Mesendoderm (in vitro differentiated cells): ENCODE results near the gene ALPK1.
A peak's percentile ranks its signal among the peaks of the same experiment; 100 is the strongest.

Experiments used
- DNase-seq: peaks from one replicate; pipeline ENCODE4 v3.0.0; 2013
- H2AK5ac ChIP-seq: 2 replicates; pipeline ENCODE4 v1.6.1; 2013; ENCODE audit warnings: low read length, inconsistent platforms
- H2BK120ac ChIP-seq: 2 replicates; pipeline ENCODE4 v1.6.1; 2013; ENCODE audit warnings: low read depth, mild to moderate bottlenecking, low read length, moderate library complexity, mixed read lengths
- H2BK15ac ChIP-seq: replicated peaks from 2 replicates; pipeline ENCODE4 v1.6.1; 2013; ENCODE audit warnings: low read depth, mild to moderate bottlenecking, moderate library complexity
- H2BK5ac ChIP-seq: 2 replicates; pipeline ENCODE4 v1.6.1; 2013; ENCODE audit warnings: low read length, inconsistent platforms
- H3K18ac ChIP-seq: 2 replicates; pipeline ENCODE4 v1.6.1; 2013; ENCODE audit warnings: mild to moderate bottlenecking, low read length, mixed read lengths
- H3K23ac ChIP-seq: one replicate; pipeline ENCODE4 v1.6.1; 2013; ENCODE audit warnings: low read length
- H3K27ac ChIP-seq: 2 replicates; pipeline ENCODE4 v1.5.1; 2013; ENCODE audit warnings: low read depth, mild to moderate bottlenecking, inconsistent platforms, low read length, moderate library complexity
- H3K27me3 ChIP-seq: 2 replicates; pipeline ENCODE4 v1.6.1; 2013; ENCODE audit warnings: low read length, control low read depth, mild to moderate bottlenecking, inconsistent platforms; ENCODE audit not compliant: insufficient read depth, poor library complexity
- H3K36me3 ChIP-seq: 2 replicates; pipeline ENCODE4 v1.6.1; 2013; ENCODE audit warnings: low read length, inconsistent platforms; ENCODE audit not compliant: control insufficient read depth, insufficient read depth
- H3K4ac ChIP-seq: one replicate; pipeline ENCODE4 v1.6.1; 2013; ENCODE audit warnings: low read depth, mild to moderate bottlenecking, low read length, moderate library complexity
- H3K4me1 ChIP-seq: 2 replicates; pipeline ENCODE4 v1.6.1; 2013; ENCODE audit warnings: low read depth, low read length, inconsistent platforms; ENCODE audit not compliant: control insufficient read depth
- H3K4me2 ChIP-seq: 2 replicates; pipeline ENCODE4 v1.6.1; 2013; ENCODE audit warnings: low read length
- H3K4me3 ChIP-seq: 2 replicates; pipeline ENCODE4 v1.5.1; 2013; ENCODE audit warnings: mild to moderate bottlenecking, low read length
- H3K56ac ChIP-seq: one replicate; pipeline ENCODE4 v1.6.1; 2013; ENCODE audit warnings: low read length
- H3K79me1 ChIP-seq: 2 replicates; pipeline ENCODE4 v1.6.1; 2013; ENCODE audit warnings: low read length, inconsistent platforms
- H3K79me2 ChIP-seq: 2 replicates; pipeline ENCODE4 v1.6.1; 2013; ENCODE audit warnings: mild to moderate bottlenecking, low read length; ENCODE audit not compliant: control insufficient read depth, insufficient read depth
- H3K9ac ChIP-seq: 2 replicates; pipeline ENCODE4 v1.6.1; 2013; ENCODE audit warnings: low read length, inconsistent platforms
- H4K5ac ChIP-seq: one replicate; pipeline ENCODE4 v1.6.1; 2013; ENCODE audit warnings: low read length
- H4K8ac ChIP-seq: one replicate; pipeline ENCODE4 v1.6.1; 2013; ENCODE audit warnings: low read depth, mild to moderate bottlenecking, control low read depth, low read length, moderate library complexity
- WGBS: extraction: QIAGEN DNeasy Blood & Tissue Kit; methylation state at CpG from one replicate; pipeline ENCODE4 v1.1.7; 2013; ENCODE audit warnings: low lambda C conversion rate, missing lambda C conversion rate; ENCODE audit not compliant: insufficient coverage; ENCODE audit errors: extremely low coverage; 5-methylcytosine and 5-hydroxymethylcytosine counted together

ALPK1 gene

DNA sequence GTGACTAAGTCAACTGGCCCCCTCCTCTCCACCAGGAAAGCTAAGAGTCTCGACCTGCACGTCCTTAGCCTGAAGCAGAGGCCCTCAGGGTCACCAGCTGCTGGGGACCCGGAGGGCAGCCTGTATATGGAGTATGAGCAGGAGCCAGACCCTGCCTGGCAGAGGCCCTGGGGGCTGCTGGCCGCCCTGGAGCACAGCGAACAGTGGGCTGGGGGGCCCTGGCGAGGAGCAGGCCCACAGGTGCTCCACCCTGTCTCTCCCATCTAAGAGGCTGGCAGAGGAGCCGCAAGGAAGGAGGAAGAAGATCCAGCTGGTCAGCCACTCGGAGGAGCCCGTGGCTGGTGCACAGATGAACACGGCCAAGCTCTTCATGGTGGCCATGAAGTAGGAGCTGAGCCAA, 61.2 kb downstream of the ALPK1 start:
- no peak for DNase-seq
- WGBS: no CpG with 5 or more reads among the region's 10 CpGs
- H3K9ac ChIP-seq: no peak overlapping the region

DNA sequence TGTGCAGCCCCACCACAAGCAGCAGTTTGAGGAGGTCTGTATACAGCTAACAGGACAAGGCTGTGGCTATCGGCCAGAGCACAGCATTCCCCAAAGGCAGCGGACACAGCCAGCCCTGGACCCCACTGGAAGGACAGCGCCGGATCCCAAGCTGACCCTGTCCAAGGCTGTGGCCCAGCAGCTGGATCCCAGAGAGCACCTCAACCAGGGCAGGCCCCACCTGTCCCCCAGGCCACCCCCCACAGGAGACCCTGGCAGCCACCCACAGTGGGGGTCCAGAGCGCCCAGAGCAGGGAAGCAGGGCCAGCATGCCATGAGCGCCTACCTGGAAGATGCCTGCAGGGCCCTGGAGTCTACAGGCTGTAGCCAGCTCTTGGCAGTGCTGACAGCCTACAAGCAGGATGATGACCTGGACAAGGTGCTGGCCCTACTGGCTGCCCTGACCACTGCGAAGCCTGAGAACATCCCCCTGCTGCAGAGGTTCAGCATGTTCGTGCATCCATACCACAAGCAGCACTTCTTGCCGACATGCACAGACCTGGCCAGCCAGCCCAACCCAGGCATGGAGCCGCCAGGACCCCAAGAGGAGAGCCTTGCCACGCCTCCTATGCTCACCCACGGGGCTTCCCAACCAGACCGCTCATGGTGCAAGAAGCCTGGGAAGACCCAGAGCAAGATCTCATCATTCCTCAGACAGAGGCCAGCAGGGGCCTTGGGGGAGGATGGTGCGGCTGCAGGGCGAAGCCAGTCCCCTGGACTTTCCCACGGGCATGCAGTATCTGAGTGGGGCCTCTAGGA, 62.0 kb downstream of the ALPK1 start:
- Histone ChIP-seq H3K4me3 (no peak overlapping the region), H3K9ac (no peak overlapping the region), H3K79me1 (no peaks in the 10 kb centered on the region), H3K4me2 (no peak overlapping the region), H3K4me1 (no peaks in the 10 kb centered on the region), H3K56ac (no peak overlapping the region), H3K23ac (no peak overlapping the region), H4K5ac (no peak overlapping the region), H2BK5ac (no peak overlapping the region), H4K8ac (no peak overlapping the region), H3K27me3 (no peaks in the 10 kb centered on the region), H2BK15ac (no peak overlapping the region), H3K4ac (no peak overlapping the region), H3K18ac (no peak overlapping the region), H2BK120ac (no peak overlapping the region), H3K79me2 (no peaks in the 10 kb centered on the region), H3K27ac (no peak overlapping the region), H2AK5ac (no peak overlapping the region), H3K36me3 (no peaks in the 10 kb centered on the region)
- WGBS: no CpG with 5 or more reads among the region's 16 CpGs
- no peak for DNase-seq

More for the DNA sequence above, 61.2 kb downstream of the ALPK1 start:
- H3K4me2 ChIP-seq: no peak overlapping the region
- no peak overlapping the region for H2BK15ac ChIP-seq
- H4K5ac ChIP-seq: no peak overlapping the region
- H2AK5ac ChIP-seq: no peak overlapping the region
- no peaks in the 10 kb centered on the region for H3K4me1 ChIP-seq
- H3K27ac ChIP-seq: no peak overlapping the region
- no peak overlapping the region for H2BK5ac ChIP-seq
- no peaks in the 10 kb centered on the region for H3K79me2 ChIP-seq
- H3K18ac ChIP-seq: no peak overlapping the region
- H2BK120ac ChIP-seq: no peak overlapping the region
- H3K23ac ChIP-seq: no peak overlapping the region
- H3K27me3 ChIP-seq: no peaks in the 10 kb centered on the region
- H3K4me3 ChIP-seq: no peak overlapping the region
- no peaks in the 10 kb centered on the region for H3K79me1 ChIP-seq
- no peak overlapping the region for H4K8ac ChIP-seq
- no peak overlapping the region for H3K4ac ChIP-seq
- H3K36me3 ChIP-seq: no peaks in the 10 kb centered on the region
- no peak overlapping the region for H3K56ac ChIP-seq

DNA sequence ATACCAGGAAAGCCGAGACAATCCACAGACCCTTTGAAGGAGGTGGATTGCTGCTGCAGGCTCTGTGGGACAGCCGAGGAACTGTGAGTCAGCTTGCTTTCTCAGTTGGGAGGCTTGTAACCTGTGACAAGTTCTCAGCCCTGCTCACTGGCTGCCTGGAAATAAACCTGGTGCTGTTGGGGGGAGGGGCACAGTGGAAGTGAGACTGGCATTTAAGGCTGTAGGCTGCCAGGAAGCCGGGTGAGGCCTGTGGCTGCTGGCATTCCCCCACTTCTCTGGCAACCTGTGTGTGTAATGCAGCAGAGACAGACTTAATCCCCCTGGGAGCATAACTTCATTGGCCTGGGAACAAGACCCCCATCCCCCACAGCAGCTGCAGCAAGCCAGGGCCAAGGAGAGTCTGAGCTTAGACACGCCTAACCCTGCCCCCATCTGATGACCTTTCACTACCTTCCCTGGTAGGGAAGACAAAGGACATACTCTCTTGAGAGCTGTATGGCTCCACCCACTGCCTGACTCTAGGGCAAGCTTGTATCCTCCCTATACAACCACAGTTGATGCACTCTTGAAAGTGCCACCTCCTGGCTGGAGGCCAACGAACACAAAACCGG, 64.1 kb downstream of the ALPK1 start:
- peak overlapping the region; percentile 30 for H3K56ac ChIP-seq
- no peak overlapping the region for H3K18ac ChIP-seq
- H2BK15ac ChIP-seq: no peak overlapping the region
- H3K36me3 ChIP-seq: no peaks in the 10 kb centered on the region
- H3K79me2 ChIP-seq: no peaks in the 10 kb centered on the region
- peak overlapping the region; percentile 15 for H3K9ac ChIP-seq
- H2BK5ac ChIP-seq: no peak overlapping the region
- H3K4ac ChIP-seq: no peak overlapping the region
- no peak overlapping the region for H4K5ac ChIP-seq
- DNase-seq: peak; percentile 95
- H2BK120ac ChIP-seq: no peak overlapping the region
- no peaks in the 10 kb centered on the region for H3K27me3 ChIP-seq
- no peak overlapping the region for H3K23ac ChIP-seq
- H3K79me1 ChIP-seq: no peaks in the 10 kb centered on the region
- H3K4me1 ChIP-seq: no peaks in the 10 kb centered on the region
- no CpG with 5 or more reads among the region's 6 CpGs for WGBS
- no peak overlapping the region for H3K27ac ChIP-seq
- H4K8ac ChIP-seq: no peak overlapping the region
- H3K4me3 ChIP-seq: no peak overlapping the region
- H3K4me2 ChIP-seq: no peak overlapping the region
- no peak overlapping the region for H2AK5ac ChIP-seq

DNA sequence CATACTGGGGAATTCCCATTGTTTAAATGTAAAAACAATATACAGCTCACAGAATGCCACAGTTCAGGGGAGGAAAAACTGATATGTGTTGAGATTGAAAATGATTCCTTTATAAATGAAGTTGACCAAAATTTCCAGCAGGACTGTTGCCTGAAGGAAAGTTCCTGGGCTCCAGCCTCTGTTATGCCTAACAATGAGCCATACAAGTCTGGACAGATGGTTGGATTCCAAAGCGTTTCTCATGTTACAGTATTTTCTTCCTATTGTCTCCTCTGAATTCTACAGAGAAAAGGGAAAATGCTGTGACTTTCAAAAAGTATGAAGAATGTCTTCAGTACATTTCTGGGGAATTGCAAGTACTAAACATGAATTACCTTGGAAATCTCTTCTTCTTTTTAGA, 73.3 kb downstream of the ALPK1 start:
- H3K27me3 ChIP-seq: no peaks in the 10 kb centered on the region
- no peak overlapping the region for H3K4me3 ChIP-seq
- H2BK120ac ChIP-seq: no peak overlapping the region
- no peak overlapping the region for H2BK5ac ChIP-seq
- H3K56ac ChIP-seq: no peak overlapping the region
- no peak overlapping the region for H3K9ac ChIP-seq
- H3K23ac ChIP-seq: no peak overlapping the region
- H4K8ac ChIP-seq: no peak overlapping the region
- H4K5ac ChIP-seq: no peak overlapping the region
- WGBS: no CpG with 5 or more reads among the region's 1 CpG
- H3K27ac ChIP-seq: no peak overlapping the region
- no peaks in the 10 kb centered on the region for H3K79me2 ChIP-seq
- no peaks in the 10 kb centered on the region for H3K79me1 ChIP-seq
- H3K36me3 ChIP-seq: no peaks in the 10 kb centered on the region
- no peak overlapping the region for H3K18ac ChIP-seq
- no peak overlapping the region for H2AK5ac ChIP-seq
- no peak overlapping the region for H2BK15ac ChIP-seq
- H3K4me2 ChIP-seq: no peak overlapping the region
- no peak for DNase-seq
- H3K4me1 ChIP-seq: no peaks in the 10 kb centered on the region
- no peak overlapping the region for H3K4ac ChIP-seq

DNA sequence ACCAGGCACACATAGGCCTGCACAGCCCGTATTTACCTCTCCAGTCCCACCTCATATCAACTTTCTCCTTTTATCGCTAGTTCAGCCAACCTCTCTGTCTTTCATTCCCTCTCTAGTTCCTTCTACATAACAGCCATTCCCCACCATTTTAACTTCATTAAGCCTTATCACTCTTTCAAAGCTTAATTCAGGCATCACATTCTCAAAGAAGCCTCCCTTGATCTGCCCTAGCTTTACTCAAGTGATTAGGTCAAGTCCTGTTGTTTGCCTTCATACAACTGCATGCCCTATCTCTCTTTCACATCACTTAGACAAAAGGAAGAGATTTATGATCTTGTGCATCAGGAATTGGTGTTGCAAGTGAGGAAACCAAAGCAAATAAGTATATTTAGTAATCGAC, 74.2 kb downstream of the ALPK1 start:
- Histone ChIP-seq H3K4me2 (no peak overlapping the region), H3K9ac (no peak overlapping the region), H3K27me3 (no peaks in the 10 kb centered on the region), H4K5ac (no peak overlapping the region), H4K8ac (no peak overlapping the region), H2BK120ac (no peak overlapping the region), H3K27ac (no peak overlapping the region), H3K4ac (no peak overlapping the region), H3K4me1 (no peaks in the 10 kb centered on the region), H3K36me3 (no peaks in the 10 kb centered on the region), H3K23ac (no peak overlapping the region), H2AK5ac (no peak overlapping the region), H3K4me3 (no peak overlapping the region), H2BK15ac (no peak overlapping the region), H3K56ac (no peak overlapping the region), H2BK5ac (no peak overlapping the region), H3K79me1 (no peaks in the 10 kb centered on the region), H3K79me2 (no peaks in the 10 kb centered on the region), H3K18ac (no peak overlapping the region)
- DNase-seq: peak; percentile 45
- WGBS: no CpG with 5 or more reads among the region's 3 CpGs
